ENCODE results near the gene RFX1.
"Not testable (repeated sequence)": the region's sequence is repeated elsewhere in the genome, so short reads cannot be mapped to it uniquely, and the experiment has no call there.

Gene RFX1

GRCh38 chr19:13981467-13981866 is 24.7 kb downstream of the RFX1 start:
- FAIRE-seq (no peak), DNase-seq (ENCODE audit: insufficient read length, low spot score) (no peak)
- TF ChIP-seq POU2F2 (IDR thresholded peaks at IDR 0.05; ENCODE audit: low read depth, low read length) = no peak
- TF ChIP-seq TAF1 (IDR thresholded peaks at IDR 0.05; ENCODE audit: low read depth, low read length) = no peak
- TF ChIP-seq POLR2A (IDR thresholded peaks at IDR 0.05; ENCODE audit: low read depth, low read length) = no peak
- TF ChIP-seq SPI1 (IDR thresholded peaks at IDR 0.05; ENCODE audit: low read depth, low read length) = no peak
- TF ChIP-seq PAX5 (IDR thresholded peaks at IDR 0.05; ENCODE audit: insufficient read depth, low read length, severe bottlenecking) = no peak
- no peak for TF ChIP-seq POLR2AphosphoS5 (IDR thresholded peaks at IDR 0.05; ENCODE audit: low read depth, low read length)

GRCh38 chr19:13981021-13981420 is 25.1 kb downstream of the RFX1 start:
- FAIRE-seq = no peak
- TF ChIP-seq POU2F2 (IDR thresholded peaks at IDR 0.05; ENCODE audit: low read depth, low read length) (no peak), TAF1 (IDR thresholded peaks at IDR 0.05; ENCODE audit: low read depth, low read length) (no peak), POLR2AphosphoS5 (IDR thresholded peaks at IDR 0.05; ENCODE audit: low read depth, low read length) (no peak), PAX5 (IDR thresholded peaks at IDR 0.05; ENCODE audit: insufficient read depth, low read length, severe bottlenecking) (no peak), SPI1 (IDR thresholded peaks at IDR 0.05; ENCODE audit: low read depth, low read length) (no peak), POLR2A (IDR thresholded peaks at IDR 0.05; ENCODE audit: low read depth, low read length) (no peak)

GRCh38 chr19:13980340-13980739 is 25.8 kb downstream of the RFX1 start:
- FAIRE-seq (no peak), DNase-seq (ENCODE audit: insufficient read length, low spot score) (no peak)
- TF ChIP-seq POLR2AphosphoS5 (IDR thresholded peaks at IDR 0.05; ENCODE audit: low read depth, low read length) = no peak
- TF ChIP-seq SPI1 (IDR thresholded peaks at IDR 0.05; ENCODE audit: low read depth, low read length) = no peak
- TF ChIP-seq TAF1 (IDR thresholded peaks at IDR 0.05; ENCODE audit: low read depth, low read length) = no peak
- no peak for TF ChIP-seq POLR2A (IDR thresholded peaks at IDR 0.05; ENCODE audit: low read depth, low read length)
- no peak for TF ChIP-seq PAX5 (IDR thresholded peaks at IDR 0.05; ENCODE audit: insufficient read depth, low read length, severe bottlenecking)
- TF ChIP-seq POU2F2 (IDR thresholded peaks at IDR 0.05; ENCODE audit: low read depth, low read length) = no peak

More at GRCh38 chr19:13981021-13981420, 25.1 kb downstream of the RFX1 start:
- no peak for DNase-seq (ENCODE audit: insufficient read length, low spot score)

GRCh38 chr19:13979686-13980085 is 26.4 kb downstream of the RFX1 start:
- no peak for TF ChIP-seq POLR2A (IDR thresholded peaks at IDR 0.05; ENCODE audit: low read depth, low read length)
- no peak for TF ChIP-seq POU2F2 (IDR thresholded peaks at IDR 0.05; ENCODE audit: low read depth, low read length)
- no peak for TF ChIP-seq SPI1 (IDR thresholded peaks at IDR 0.05; ENCODE audit: low read depth, low read length)
- TF ChIP-seq PAX5 (IDR thresholded peaks at IDR 0.05; ENCODE audit: insufficient read depth, low read length, severe bottlenecking) = no peak
- TF ChIP-seq TAF1 (IDR thresholded peaks at IDR 0.05; ENCODE audit: low read depth, low read length) = no peak
- TF ChIP-seq POLR2AphosphoS5 (IDR thresholded peaks at IDR 0.05; ENCODE audit: low read depth, low read length) = no peak
- no peak for FAIRE-seq
- DNase-seq (ENCODE audit: insufficient read length, low spot score) = no peak

GRCh38 chr19:13979244-13979615 is 26.9 kb downstream of the RFX1 start:
- no peak for DNase-seq (ENCODE audit: insufficient read length, low spot score)
- no peak for TF ChIP-seq POLR2AphosphoS5 (IDR thresholded peaks at IDR 0.05; ENCODE audit: low read depth, low read length)
- FAIRE-seq = no peak

- TF ChIP-seq POLR2AphosphoS5 (IDR thresholded peaks at IDR 0.05; ENCODE audit: low read depth, low read length) (no peak), TAF1 (IDR thresholded peaks at IDR 0.05; ENCODE audit: low read depth, low read length) (no peak), SPI1 (IDR thresholded peaks at IDR 0.05; ENCODE audit: low read depth, low read length) (no peak), POLR2A (IDR thresholded peaks at IDR 0.05; ENCODE audit: low read depth, low read length) (no peak), POU2F2 (IDR thresholded peaks at IDR 0.05; ENCODE audit: low read depth, low read length) (no peak), PAX5 (IDR thresholded peaks at IDR 0.05; ENCODE audit: insufficient read depth, low read length, severe bottlenecking) (no peak)
- DNase-seq (ENCODE audit: insufficient read length, low spot score) (no peak), FAIRE-seq (no peak)
Observed at GRCh38 chr19:13978351-13979243, 27.5 kb downstream of the RFX1 start.

GRCh38 chr19:13977803-13978202 is 28.3 kb downstream of the RFX1 start:
- DNase-seq (ENCODE audit: insufficient read length, low spot score) = no peak
- TF ChIP-seq POLR2AphosphoS5 (IDR thresholded peaks at IDR 0.05; ENCODE audit: low read depth, low read length) (no peak), TAF1 (IDR thresholded peaks at IDR 0.05; ENCODE audit: low read depth, low read length) (no peak), POU2F2 (IDR thresholded peaks at IDR 0.05; ENCODE audit: low read depth, low read length) (no peak), SPI1 (IDR thresholded peaks at IDR 0.05; ENCODE audit: low read depth, low read length) (no peak), POLR2A (IDR thresholded peaks at IDR 0.05; ENCODE audit: low read depth, low read length) (no peak), PAX5 (IDR thresholded peaks at IDR 0.05; ENCODE audit: insufficient read depth, low read length, severe bottlenecking) (no peak)
- no peak for FAIRE-seq

GRCh38 chr19:13976446-13976845 is 29.7 kb downstream of the RFX1 start:
- DNase-seq (ENCODE audit: insufficient read length, low spot score) (no peak), FAIRE-seq (no peak)
- TF ChIP-seq PAX5 (IDR thresholded peaks at IDR 0.05; ENCODE audit: insufficient read depth, low read length, severe bottlenecking) (no peak), TAF1 (IDR thresholded peaks at IDR 0.05; ENCODE audit: low read depth, low read length) (no peak), POLR2A (IDR thresholded peaks at IDR 0.05; ENCODE audit: low read depth, low read length) (no peak), SPI1 (IDR thresholded peaks at IDR 0.05; ENCODE audit: low read depth, low read length) (no peak), POLR2AphosphoS5 (IDR thresholded peaks at IDR 0.05; ENCODE audit: low read depth, low read length) (no peak), POU2F2 (IDR thresholded peaks at IDR 0.05; ENCODE audit: low read depth, low read length) (no peak)

GRCh38 chr19:13975870-13976269 is 30.2 kb downstream of the RFX1 start:
- no peak for DNase-seq (ENCODE audit: insufficient read length, low spot score)
- no peak for FAIRE-seq
- TF ChIP-seq POU2F2 (IDR thresholded peaks at IDR 0.05; ENCODE audit: low read depth, low read length) (no peak), PAX5 (IDR thresholded peaks at IDR 0.05; ENCODE audit: insufficient read depth, low read length, severe bottlenecking) (no peak), SPI1 (IDR thresholded peaks at IDR 0.05; ENCODE audit: low read depth, low read length) (no peak), POLR2A (IDR thresholded peaks at IDR 0.05; ENCODE audit: low read depth, low read length) (no peak)

GRCh38 chr19:13974073-13974472 is 32.0 kb downstream of the RFX1 start:
- FAIRE-seq = no peak
- no peak for DNase-seq (ENCODE audit: insufficient read length, low spot score)
- no peak for TF ChIP-seq POLR2A (IDR thresholded peaks at IDR 0.05; ENCODE audit: low read depth, low read length)
- no peak for TF ChIP-seq SPI1 (IDR thresholded peaks at IDR 0.05; ENCODE audit: low read depth, low read length)
- TF ChIP-seq POU2F2 (IDR thresholded peaks at IDR 0.05; ENCODE audit: low read depth, low read length) = no peak
- TF ChIP-seq POLR2AphosphoS5 (IDR thresholded peaks at IDR 0.05; ENCODE audit: low read depth, low read length) = no peak
- TF ChIP-seq TAF1 (IDR thresholded peaks at IDR 0.05; ENCODE audit: low read depth, low read length) = no peak
- no peak for TF ChIP-seq PAX5 (IDR thresholded peaks at IDR 0.05; ENCODE audit: insufficient read depth, low read length, severe bottlenecking)

- FAIRE-seq; DNase-seq (ENCODE audit: insufficient read length, low spot score): not testable (repeated sequence)
Observed at GRCh38 chr19:13973479-13973878, 32.6 kb downstream of the RFX1 start.
